GM10248 (cell line): Measurements from ENCODE around the gene NFIA.

ENCODE experiments used
- CTCF ChIA-PET: fragments of 300-600 bp; sonication (Branson Sonifier 250); formaldehyde crosslinking; extraction: SDS; loops from one replicate; lab custom pipeline; 2021; ENCODE audit warnings: antibody characterized with exemption; lab: Yijun Ruan, JAX
- POLR2A ChIA-PET: fragments of 350-650 bp; sonication (Branson Sonifier 250); formaldehyde crosslinking; extraction: SDS; loops from one replicate; lab custom pipeline; 2020; ENCODE audit warnings: antibody characterized with exemption; lab: Yijun Ruan, JAX
- DNase-seq: peaks from one replicate; pipeline ENCODE4 v3.0.0; 2012; ENCODE audit errors: extremely low spot score
- TF ChIP-seq, protein P1 (sequence below): IDR thresholded peaks from 2 replicates; pipeline ENCODE4 v1.5.1; 2012; ENCODE audit warnings: mild to moderate bottlenecking, low read depth; ENCODE audit errors: extremely low read depth, missing control alignments, control extremely low read depth

NFIA gene

DNA sequence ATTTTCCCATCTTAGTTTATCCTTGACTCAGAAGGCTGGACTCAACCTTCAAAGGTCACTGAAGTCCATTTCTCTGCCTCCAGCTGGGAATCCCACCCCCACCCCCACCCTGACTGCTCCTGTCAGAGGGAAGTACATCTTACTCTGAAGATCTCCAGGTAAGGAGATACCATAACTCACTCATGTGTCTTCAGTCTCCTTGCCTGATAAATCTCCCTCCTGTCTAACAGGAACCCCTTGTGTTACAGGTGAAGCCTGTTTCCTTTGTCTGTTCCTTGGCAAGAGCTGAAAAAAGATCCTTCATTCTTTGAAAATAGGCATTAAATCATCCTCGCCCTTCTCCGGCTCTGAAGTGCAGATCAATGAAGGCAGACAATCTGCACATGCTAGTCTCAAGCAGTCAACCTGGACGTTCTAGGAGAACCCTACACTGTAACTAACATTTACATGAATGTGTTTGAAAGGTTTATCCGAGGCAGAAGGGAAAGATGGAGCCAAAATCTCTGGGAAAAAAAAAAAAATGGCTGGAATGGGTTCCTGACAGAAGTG, 392.0 kb downstream of the NFIA start:
- TF ChIP-seq, protein P1, sequence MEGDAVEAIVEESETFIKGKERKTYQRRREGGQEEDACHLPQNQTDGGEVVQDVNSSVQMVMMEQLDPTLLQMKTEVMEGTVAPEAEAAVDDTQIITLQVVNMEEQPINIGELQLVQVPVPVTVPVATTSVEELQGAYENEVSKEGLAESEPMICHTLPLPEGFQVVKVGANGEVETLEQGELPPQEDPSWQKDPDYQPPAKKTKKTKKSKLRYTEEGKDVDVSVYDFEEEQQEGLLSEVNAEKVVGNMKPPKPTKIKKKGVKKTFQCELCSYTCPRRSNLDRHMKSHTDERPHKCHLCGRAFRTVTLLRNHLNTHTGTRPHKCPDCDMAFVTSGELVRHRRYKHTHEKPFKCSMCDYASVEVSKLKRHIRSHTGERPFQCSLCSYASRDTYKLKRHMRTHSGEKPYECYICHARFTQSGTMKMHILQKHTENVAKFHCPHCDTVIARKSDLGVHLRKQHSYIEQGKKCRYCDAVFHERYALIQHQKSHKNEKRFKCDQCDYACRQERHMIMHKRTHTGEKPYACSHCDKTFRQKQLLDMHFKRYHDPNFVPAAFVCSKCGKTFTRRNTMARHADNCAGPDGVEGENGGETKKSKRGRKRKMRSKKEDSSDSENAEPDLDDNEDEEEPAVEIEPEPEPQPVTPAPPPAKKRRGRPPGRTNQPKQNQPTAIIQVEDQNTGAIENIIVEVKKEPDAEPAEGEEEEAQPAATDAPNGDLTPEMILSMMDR, result no peak
- POLR2A ChIA-PET, result no interaction called here
- CTCF ChIA-PET, result interaction anchor here (1.4 kb wide), 1 partner anchor 14 kb away, joined by 3 read pairs; no protein-coding TSS in a partner anchor
- DNase-seq, result no peak

DNA sequence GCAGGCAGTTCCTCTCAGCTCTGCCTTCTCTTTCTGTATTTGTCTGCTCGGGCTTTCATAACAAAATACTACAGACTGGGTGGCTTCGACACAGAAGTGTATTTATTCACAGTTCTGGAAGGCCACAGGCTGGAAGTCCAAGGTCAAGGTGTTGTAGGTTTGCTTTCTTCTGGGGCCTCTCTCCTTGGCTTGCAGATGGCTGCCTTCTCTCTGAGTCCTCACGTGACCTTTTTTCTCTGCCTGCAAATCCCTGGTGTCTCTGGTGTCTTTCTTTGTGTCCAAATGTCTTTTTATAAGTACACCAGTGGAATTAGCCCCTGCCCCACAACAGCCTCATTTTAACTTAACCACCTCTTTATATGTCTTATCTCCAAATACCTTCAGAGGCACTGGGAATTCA, 392.6 kb downstream of the NFIA start:
- ChIA-PET CTCF (no interaction called here), POLR2A (no interaction called here)
- TF ChIP-seq, protein P1, result no peak

DNA sequence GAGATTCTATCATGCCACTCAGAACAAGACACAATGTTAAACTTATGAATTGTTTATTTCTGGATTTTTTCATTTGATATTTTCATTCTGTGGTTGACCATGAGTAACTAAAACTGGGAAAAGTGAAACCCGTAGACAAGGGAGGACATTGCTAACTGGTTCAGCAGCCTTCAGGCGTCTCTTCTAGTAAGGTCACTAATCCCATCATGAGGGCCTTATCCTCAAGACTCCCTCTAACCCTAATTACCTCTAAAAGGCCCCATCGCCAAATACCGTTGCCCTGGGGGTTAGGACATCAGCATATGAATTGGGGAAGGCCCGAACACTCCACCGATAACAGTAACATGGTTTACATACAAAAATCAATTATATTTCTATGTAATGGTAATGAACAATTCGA, 394.9 kb downstream of the NFIA start:
- ChIA-PET POLR2A (no interaction called here), CTCF (no interaction called here)
- TF ChIP-seq, protein P1, result no peak
- DNase-seq, result no peak

More for the DNA sequence above, 392.6 kb downstream of the NFIA start:
- no peak for DNase-seq

DNA sequence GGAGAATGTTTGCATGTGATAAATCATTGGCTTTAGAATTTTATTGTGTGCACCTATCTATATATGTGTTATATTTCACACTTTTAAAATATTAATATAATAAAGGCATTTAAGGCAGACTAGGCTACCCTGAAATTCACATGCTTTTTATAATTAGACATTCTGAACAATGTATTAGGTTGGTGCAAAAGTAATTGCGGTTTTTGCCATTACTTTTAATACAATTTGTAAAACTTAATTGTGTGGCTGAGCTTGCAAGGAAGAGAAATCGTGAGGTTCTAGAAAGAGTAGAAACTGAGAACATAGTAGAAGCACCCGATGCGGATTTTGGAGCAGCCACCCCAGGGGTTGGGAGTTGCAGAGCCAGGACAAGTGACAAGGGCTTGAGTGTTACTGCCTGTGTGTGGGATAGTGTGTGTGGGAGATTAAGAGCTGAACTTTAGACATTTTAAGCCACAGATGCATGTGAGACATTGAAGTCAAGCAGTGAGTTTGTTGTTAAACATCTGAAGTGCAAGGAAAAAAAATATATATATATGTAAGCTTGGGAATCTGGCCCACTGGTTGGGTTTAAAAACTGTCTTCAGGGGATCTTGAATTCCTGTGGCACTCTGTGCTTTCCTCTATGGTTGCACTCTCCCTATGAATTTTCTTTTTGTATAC, 398.0 kb downstream of the NFIA start:
- TF ChIP-seq, protein P1, result no peak
- POLR2A ChIA-PET, result no interaction called here
- CTCF ChIA-PET, result no interaction called here
- no peak for DNase-seq

DNA sequence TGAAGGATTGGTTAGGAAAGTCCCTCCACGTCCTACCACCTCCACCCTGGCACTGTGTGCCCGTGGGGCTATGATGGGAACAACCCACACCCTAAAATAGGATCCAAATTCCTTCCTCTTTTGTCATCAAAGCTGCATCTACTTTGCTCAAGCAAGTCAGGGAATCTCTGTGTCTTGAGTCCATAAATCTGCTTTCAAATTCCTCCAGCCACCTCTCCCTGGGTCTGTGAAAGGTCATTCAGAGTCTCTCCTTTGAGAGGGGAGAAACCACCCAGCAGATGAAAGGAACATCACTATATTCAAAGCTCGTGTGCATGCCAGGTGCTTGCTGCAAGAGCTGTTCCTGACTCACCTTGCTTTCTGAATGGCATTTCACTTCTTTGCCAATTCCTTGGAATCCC, 399.0 kb downstream of the NFIA start:
- DNase-seq, result no peak
- TF ChIP-seq, protein P1, result no peak
- ChIA-PET POLR2A (no interaction called here), CTCF (interaction anchor here (1.3 kb wide), 1 partner anchor 17 kb away, joined by 3 read pairs; no protein-coding TSS in a partner anchor)

DNA sequence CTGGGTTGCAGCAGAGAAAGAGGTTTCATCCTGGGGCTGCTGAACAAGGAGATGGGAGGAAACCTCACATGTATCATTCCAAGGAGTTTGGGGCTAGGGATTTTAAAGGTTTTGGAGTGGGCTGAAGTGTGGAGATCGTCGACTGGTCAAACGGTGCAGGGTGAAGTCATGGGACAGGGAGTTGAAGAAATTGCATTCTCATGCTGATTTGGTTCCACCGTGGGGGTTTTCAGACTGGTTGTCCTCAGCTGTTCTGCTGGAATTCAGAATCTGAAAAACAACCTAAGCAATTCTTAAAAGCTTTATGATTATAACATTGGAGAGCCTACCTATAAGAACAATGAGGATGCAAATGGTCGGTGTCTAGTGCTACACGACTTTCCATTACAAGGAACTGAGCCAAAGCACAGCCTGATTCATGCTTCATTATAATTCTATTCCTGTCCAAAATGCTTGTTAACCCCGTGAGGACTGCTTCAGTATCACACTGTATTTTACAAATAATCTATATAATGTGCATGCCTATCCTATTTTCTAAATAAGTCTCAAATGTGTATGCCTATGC, 399.9 kb downstream of the NFIA start:
- TF ChIP-seq, protein P1, result no peak
- DNase-seq, result no peak
- CTCF ChIA-PET, result interaction anchor here (1.3 kb wide), 1 partner anchor 16 kb away, joined by 3 read pairs; no protein-coding TSS in a partner anchor
- POLR2A ChIA-PET, result no interaction called here
